Panc1 (cell line): ENCODE results near the gene SPATA13. TPM values are rescaled to one million over a fixed set of nuclear protein-coding genes. Genes with fewer than 3 reads are reported as not detected.

ENCODE experiments used
- ATAC-seq: fragments of 200-7000 bp; cut with Tn5 transposase; 2 replicates; pipeline ENCODE4 v1.9.1; 2020; ENCODE audit warnings: mild to moderate bottlenecking, moderate library complexity
- BruUV-seq: library from RNA; stranded (reverse); fragments of 400-500 nt; replicated peaks from 2 replicates; lab custom pipeline; 2021; lab: Mats Ljungman, UMichigan
- CTCF ChIA-PET: fragments of 300-600 bp; sonication (Branson Sonifier 250); formaldehyde crosslinking; loops from one replicate; lab custom pipeline; 2022; ENCODE audit warnings: antibody characterized with exemption; lab: Charles Lee
- POLR2A ChIA-PET: fragments of 300-600 bp; sonication (Branson Sonifier 250); formaldehyde crosslinking; loops from one replicate; lab custom pipeline; 2022; ENCODE audit warnings: antibody characterized with exemption; lab: Charles Lee
- DNase-seq: peaks from one replicate; pipeline ENCODE4 v3.0.0-alpha.2; 2010; ENCODE audit warnings: low read depth, low spot score
- H3K27ac ChIP-seq: 2 replicates; pipeline ENCODE4 v1.5.1; 2011; ENCODE audit warnings: mild to moderate bottlenecking, low read length, inconsistent platforms
- H3K27me3 ChIP-seq: fragments of 200-500 bp; sonication (Bioruptor generic); 2 replicates; pipeline ENCODE4 v1.6.0; 2014; ENCODE audit warnings: low read length, inconsistent platforms; ENCODE audit not compliant: control insufficient read depth, insufficient read depth
- H3K36me3 ChIP-seq: fragments of 200-500 bp; sonication (Bioruptor generic); 2 replicates; pipeline ENCODE4 v1.5.1; 2014; ENCODE audit warnings: inconsistent platforms, mild to moderate bottlenecking, low read length, moderate library complexity; ENCODE audit not compliant: control insufficient read depth, insufficient read depth
- H3K4me1 ChIP-seq: 2 replicates; pipeline ENCODE4 v1.5.1; 2011; ENCODE audit warnings: inconsistent platforms, mild to moderate bottlenecking, low read length, moderate library complexity; ENCODE audit not compliant: control insufficient read depth, insufficient read depth
- H3K4me3 ChIP-seq, 2 experiments: 2 replicates each; pipeline ENCODE4 v1.5.1; 2011 to 2012; ENCODE audit warnings: low read depth in 2 of 2, low read length in 2 of 2, mild to moderate bottlenecking in 2 of 2, inconsistent platforms in 1 of 2, moderate library complexity in 1 of 2
- H3K9me3 ChIP-seq: fragments of 200-500 bp; sonication (Bioruptor generic); 2 replicates; pipeline ENCODE4 v1.5.1; 2014; ENCODE audit warnings: low read depth, mild to moderate bottlenecking, inconsistent platforms, low read length, moderate library complexity; ENCODE audit not compliant: control insufficient read depth, insufficient read depth
- POLR2AphosphoS5 ChIP-seq: IDR thresholded peaks from 2 replicates; pipeline ENCODE4 v1.6.1; 2012; ENCODE audit warnings: mild to moderate bottlenecking, low read depth, low read length, moderate library complexity
- SIN3A ChIP-seq: IDR thresholded peaks from 2 replicates; pipeline ENCODE4 v1.6.1; 2012; ENCODE audit warnings: low read depth, mild to moderate bottlenecking, low read length, moderate library complexity, borderline replicate concordance; ENCODE audit not compliant: insufficient read depth
- TCF7L2 ChIP-seq: IDR thresholded peaks from 2 replicates; pipeline ENCODE4 v1.6.1; 2011; ENCODE audit warnings: mild to moderate bottlenecking, low read depth, low read length, inconsistent platforms
- in situ Hi-C: cut with HindIII; loops from 2 replicates; pipeline ENCODE4 v1.10.0; 2016; ENCODE audit warnings: low sequenced_read_pairs, low pct_unique_long_range_greater_than_20kb
- intact Hi-C: fragments of 100-400 bp; cut with micrococcal nuclease; formaldehyde crosslinking; loops from one replicate; pipeline ENCODE4 v1.10.0; 2022; ENCODE audit not compliant: unreplicated experiment
- total RNA-seq: library from RNA; stranded (reverse); gene quantifications from one replicate; pipeline ENCODE4 v1.2.1, GENCODE V29; 2021; ENCODE audit not compliant: unreplicated experiment
- TF ChIP-seq, protein P1 (sequence below), 2 experiments: IDR thresholded peaks; 2 replicates each; pipeline ENCODE4 v1.6.1; 2011 to 2012; ENCODE audit warnings: low read depth in 2 of 2, control low read depth in 1 of 2, low read length in 1 of 2, mild to moderate bottlenecking in 1 of 2, moderate library complexity in 1 of 2; ENCODE audit not compliant: insufficient read depth in 1 of 2
- TF ChIP-seq, protein P2 (sequence below): fragments of 450-650 bp; IDR thresholded peaks from 2 replicates; pipeline ENCODE4 v1.5.1; 2017; ENCODE audit warnings: mild to moderate bottlenecking

The SPATA13 gene
- total RNA-seq, 1 experiment from 2014 or later, result 7.9 TPM

DNA sequence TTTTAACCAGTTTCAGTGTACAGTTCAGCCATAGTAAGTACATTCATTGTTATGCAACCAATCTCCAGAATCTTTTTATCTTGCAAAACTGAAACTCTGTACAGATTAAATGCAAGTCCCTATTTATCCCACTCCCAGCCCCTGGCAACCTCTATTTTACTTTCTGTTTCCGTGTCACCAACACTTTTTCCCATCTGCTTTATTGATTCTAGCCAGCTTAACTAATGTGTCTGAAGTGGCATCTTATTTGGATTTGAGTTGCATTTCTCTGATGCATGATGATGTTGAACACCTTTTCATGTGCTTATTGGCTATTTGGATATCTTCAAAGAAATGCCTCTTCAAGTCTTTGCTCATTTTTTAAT, 18.9 kb downstream of the SPATA13 start:
- no TSS peak for BruUV-seq
- DNase-seq, result no peak
- ATAC-seq, result no peak
- intact Hi-C loops, result no loop called here
- Histone ChIP-seq H3K9me3 (no peaks in the 10 kb centered on the region), H3K4me3 (no peak overlapping the region), H3K4me1 (no peaks in the 10 kb centered on the region), H3K27me3 (no peaks in the 10 kb centered on the region), H3K27ac (no peak overlapping the region), H3K36me3 (no peaks in the 10 kb centered on the region)
- POLR2A ChIA-PET, result no interaction called here
- TF ChIP-seq POLR2AphosphoS5 (no peak), SIN3A (no peak), TCF7L2 (no peak)
- TF ChIP-seq, protein P1, sequence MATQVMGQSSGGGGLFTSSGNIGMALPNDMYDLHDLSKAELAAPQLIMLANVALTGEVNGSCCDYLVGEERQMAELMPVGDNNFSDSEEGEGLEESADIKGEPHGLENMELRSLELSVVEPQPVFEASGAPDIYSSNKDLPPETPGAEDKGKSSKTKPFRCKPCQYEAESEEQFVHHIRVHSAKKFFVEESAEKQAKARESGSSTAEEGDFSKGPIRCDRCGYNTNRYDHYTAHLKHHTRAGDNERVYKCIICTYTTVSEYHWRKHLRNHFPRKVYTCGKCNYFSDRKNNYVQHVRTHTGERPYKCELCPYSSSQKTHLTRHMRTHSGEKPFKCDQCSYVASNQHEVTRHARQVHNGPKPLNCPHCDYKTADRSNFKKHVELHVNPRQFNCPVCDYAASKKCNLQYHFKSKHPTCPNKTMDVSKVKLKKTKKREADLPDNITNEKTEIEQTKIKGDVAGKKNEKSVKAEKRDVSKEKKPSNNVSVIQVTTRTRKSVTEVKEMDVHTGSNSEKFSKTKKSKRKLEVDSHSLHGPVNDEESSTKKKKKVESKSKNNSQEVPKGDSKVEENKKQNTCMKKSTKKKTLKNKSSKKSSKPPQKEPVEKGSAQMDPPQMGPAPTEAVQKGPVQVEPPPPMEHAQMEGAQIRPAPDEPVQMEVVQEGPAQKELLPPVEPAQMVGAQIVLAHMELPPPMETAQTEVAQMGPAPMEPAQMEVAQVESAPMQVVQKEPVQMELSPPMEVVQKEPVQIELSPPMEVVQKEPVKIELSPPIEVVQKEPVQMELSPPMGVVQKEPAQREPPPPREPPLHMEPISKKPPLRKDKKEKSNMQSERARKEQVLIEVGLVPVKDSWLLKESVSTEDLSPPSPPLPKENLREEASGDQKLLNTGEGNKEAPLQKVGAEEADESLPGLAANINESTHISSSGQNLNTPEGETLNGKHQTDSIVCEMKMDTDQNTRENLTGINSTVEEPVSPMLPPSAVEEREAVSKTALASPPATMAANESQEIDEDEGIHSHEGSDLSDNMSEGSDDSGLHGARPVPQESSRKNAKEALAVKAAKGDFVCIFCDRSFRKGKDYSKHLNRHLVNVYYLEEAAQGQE (IDR thresholded peaks at IDR 0.05; ENCODE audit: insufficient read depth in 1 of 2, low read depth in 2 of 2, low read length in 1 of 2), result no peak
- TF ChIP-seq, protein P2, sequence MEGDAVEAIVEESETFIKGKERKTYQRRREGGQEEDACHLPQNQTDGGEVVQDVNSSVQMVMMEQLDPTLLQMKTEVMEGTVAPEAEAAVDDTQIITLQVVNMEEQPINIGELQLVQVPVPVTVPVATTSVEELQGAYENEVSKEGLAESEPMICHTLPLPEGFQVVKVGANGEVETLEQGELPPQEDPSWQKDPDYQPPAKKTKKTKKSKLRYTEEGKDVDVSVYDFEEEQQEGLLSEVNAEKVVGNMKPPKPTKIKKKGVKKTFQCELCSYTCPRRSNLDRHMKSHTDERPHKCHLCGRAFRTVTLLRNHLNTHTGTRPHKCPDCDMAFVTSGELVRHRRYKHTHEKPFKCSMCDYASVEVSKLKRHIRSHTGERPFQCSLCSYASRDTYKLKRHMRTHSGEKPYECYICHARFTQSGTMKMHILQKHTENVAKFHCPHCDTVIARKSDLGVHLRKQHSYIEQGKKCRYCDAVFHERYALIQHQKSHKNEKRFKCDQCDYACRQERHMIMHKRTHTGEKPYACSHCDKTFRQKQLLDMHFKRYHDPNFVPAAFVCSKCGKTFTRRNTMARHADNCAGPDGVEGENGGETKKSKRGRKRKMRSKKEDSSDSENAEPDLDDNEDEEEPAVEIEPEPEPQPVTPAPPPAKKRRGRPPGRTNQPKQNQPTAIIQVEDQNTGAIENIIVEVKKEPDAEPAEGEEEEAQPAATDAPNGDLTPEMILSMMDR, result no peak
- CTCF ChIA-PET, result no interaction called here
- in situ Hi-C loops, result no loop called here

DNA sequence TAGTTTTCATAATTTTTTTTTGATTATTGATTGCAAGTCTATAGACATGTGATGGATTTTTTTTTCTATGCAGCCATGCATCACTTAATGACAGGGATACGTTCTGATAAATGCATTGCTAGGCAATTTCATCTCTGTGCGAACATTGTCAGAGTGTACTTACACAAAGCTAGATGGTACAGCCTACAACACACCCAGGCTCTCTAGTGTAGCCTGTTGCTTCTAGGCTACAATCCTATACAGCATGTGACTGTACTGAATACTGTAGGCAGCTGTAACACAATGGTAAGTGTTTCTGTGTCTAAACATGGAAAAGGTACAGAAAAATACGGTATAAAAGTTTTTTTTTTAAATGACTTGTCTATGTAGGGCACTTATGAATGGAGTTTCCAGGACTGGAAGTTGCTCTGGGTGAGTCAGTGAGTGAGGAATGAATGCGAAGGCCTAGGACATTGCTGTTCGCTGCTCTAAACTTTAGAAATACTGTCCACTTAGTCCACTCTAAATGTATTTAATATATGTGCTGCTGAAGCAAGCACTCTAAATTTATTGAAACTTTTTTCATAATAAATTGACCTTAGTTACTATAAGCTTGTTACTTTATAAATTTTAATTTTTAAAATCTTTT, 20.3 kb downstream of the SPATA13 start:
- ATAC-seq (no peak), DNase-seq (no peak)
- Histone ChIP-seq H3K4me3 (no peak overlapping the region), H3K27ac (no peak overlapping the region), H3K27me3 (no peaks in the 10 kb centered on the region), H3K4me1 (no peaks in the 10 kb centered on the region), H3K36me3 (no peaks in the 10 kb centered on the region), H3K9me3 (no peaks in the 10 kb centered on the region)
- intact Hi-C loops, result no loop called here
- BruUV-seq, result no TSS peak
- in situ Hi-C loops, result no loop called here
- TF ChIP-seq, protein P1 (IDR thresholded peaks at IDR 0.05; ENCODE audit: insufficient read depth in 1 of 2, low read depth in 2 of 2, low read length in 1 of 2), result no peak
- TF ChIP-seq, protein P2, result no peak
- TF ChIP-seq POLR2AphosphoS5 (no peak), SIN3A (no peak), TCF7L2 (no peak)
- CTCF ChIA-PET, result interaction anchor here (0.7 kb wide), 1 partner anchor 127 kb away, joined by 6 read pairs; no protein-coding TSS in a partner anchor
- POLR2A ChIA-PET, result no interaction called here
